Middle frontal gyrus (tissue), 1 donor: Measurements from ENCODE around the gene SSC5D.
"Not testable (repeated sequence)": the region's sequence is repeated elsewhere in the genome, so short reads cannot be mapped to it uniquely, and the experiment has no call there.

Source experiments
- DNase-seq: peaks from one replicate; pipeline ENCODE4 v3.0.0-alpha.2; 2015; ENCODE audit warnings: low spot score; ENCODE audit errors: extremely low spot score

The SSC5D gene

GRCh38 chr19:55487924-55488687 lies at the start of gene SSC5D:
Gene SSC5D, plus strand, starts transcription at chr19:55488436. Its CDS starts 154 bp downstream, at chr19:55488590.
- no peak for DNase-seq

- DNase-seq, result no peak
Observed at GRCh38 chr19:55439052-55439451, 49.2 kb upstream of the SSC5D start.

GRCh38 chr19:55440411-55441105 lies 47.7 kb upstream of the SSC5D start:
- DNase-seq, result no peak

- no peak for DNase-seq
Observed at GRCh38 chr19:55441319-55441691, 46.9 kb upstream of the SSC5D start.

- no peak for DNase-seq
Observed at GRCh38 chr19:55441692-55442321, 46.4 kb upstream of the SSC5D start.

GRCh38 chr19:55442372-55442961 lies 45.8 kb upstream of the SSC5D start:
- DNase-seq, result no peak

- no peak for DNase-seq
Observed at GRCh38 chr19:55443045-55443823, 45.0 kb upstream of the SSC5D start, which contains the start of gene SHISA7. Gene SHISA7, minus strand, starts transcription at chr19:55443300. Its CDS starts 437 bp downstream, at chr19:55442863.

- no peak for DNase-seq
Observed at GRCh38 chr19:55443824-55444480, 44.3 kb upstream of the SSC5D start.

GRCh38 chr19:55444646-55445045 lies 43.6 kb upstream of the SSC5D start:
- DNase-seq, result no peak

- no peak for DNase-seq
Observed at GRCh38 chr19:55446060-55446459, 42.2 kb upstream of the SSC5D start.

GRCh38 chr19:55447421-55448174 lies 40.6 kb upstream of the SSC5D start:
- peak; percentile 62 for DNase-seq

- not testable (repeated sequence) for DNase-seq
Observed at GRCh38 chr19:55448175-55448490, 40.1 kb upstream of the SSC5D start.

- DNase-seq, result no peak
Observed at GRCh38 chr19:55449469-55449868, 38.8 kb upstream of the SSC5D start.

GRCh38 chr19:55451163-55451964 lies 36.9 kb upstream of the SSC5D start:
- DNase-seq, result no peak

GRCh38 chr19:55451965-55452748 lies 36.1 kb upstream of the SSC5D start:
- DNase-seq, result no peak

- peak; percentile 87 for DNase-seq
Observed at GRCh38 chr19:55452749-55453346, 35.4 kb upstream of the SSC5D start.

- DNase-seq, result no peak
Observed at GRCh38 chr19:55453511-55454260, 34.5 kb upstream of the SSC5D start.
